ENCODE results near the gene CPNE2.

CPNE2 gene

GRCh38 chr16:57190136-57190535 lies 97.8 kb downstream of the CPNE2 start:
- no peak overlapping the region for H2AFZ ChIP-seq (ENCODE audit: low read depth, low read length)
- no peak overlapping the region for H3K4me2 ChIP-seq (ENCODE audit: insufficient read depth, low read length)
- H3K9ac ChIP-seq (ENCODE audit: low read depth, low read length) = no peak overlapping the region
- no peak overlapping the region for H3K27ac ChIP-seq (ENCODE audit: low read length)
- no peak for ATAC-seq (ENCODE audit: insufficient read depth, low read depth)
- H3K9me3 ChIP-seq (ENCODE audit: insufficient read depth, low read length, severe bottlenecking) = no peaks in the 10 kb centered on the region
- H3K4me1 ChIP-seq (ENCODE audit: insufficient read depth, low read length) = peaks cover 21% of the 10 kb centered on the region
- peaks cover 7% of the 10 kb centered on the region; the same call in 1 of the 2 replicates for H3K36me3 ChIP-seq (ENCODE audit: insufficient read depth, low read length)
- TF ChIP-seq EZH2 (IDR thresholded peaks at IDR 0.05; ENCODE audit: borderline replicate concordance, low read depth, low read length, severe bottlenecking) = no peak
- TF ChIP-seq, protein P1, sequence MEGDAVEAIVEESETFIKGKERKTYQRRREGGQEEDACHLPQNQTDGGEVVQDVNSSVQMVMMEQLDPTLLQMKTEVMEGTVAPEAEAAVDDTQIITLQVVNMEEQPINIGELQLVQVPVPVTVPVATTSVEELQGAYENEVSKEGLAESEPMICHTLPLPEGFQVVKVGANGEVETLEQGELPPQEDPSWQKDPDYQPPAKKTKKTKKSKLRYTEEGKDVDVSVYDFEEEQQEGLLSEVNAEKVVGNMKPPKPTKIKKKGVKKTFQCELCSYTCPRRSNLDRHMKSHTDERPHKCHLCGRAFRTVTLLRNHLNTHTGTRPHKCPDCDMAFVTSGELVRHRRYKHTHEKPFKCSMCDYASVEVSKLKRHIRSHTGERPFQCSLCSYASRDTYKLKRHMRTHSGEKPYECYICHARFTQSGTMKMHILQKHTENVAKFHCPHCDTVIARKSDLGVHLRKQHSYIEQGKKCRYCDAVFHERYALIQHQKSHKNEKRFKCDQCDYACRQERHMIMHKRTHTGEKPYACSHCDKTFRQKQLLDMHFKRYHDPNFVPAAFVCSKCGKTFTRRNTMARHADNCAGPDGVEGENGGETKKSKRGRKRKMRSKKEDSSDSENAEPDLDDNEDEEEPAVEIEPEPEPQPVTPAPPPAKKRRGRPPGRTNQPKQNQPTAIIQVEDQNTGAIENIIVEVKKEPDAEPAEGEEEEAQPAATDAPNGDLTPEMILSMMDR (IDR thresholded peaks at IDR 0.05; ENCODE audit: borderline replicate concordance, extremely low read depth, low read length, poor library complexity, severe bottlenecking) = no peak
- H3K79me2 ChIP-seq (ENCODE audit: insufficient read depth, low read length) = peaks cover 96% of the 10 kb centered on the region
- peaks cover 12% of the 10 kb centered on the region for H4K20me1 ChIP-seq (ENCODE audit: insufficient read depth, low read length)
- H3K4me3 ChIP-seq (ENCODE audit: low read depth in 1 of 2, low read length in 2 of 2) = no peak overlapping the region
- no peaks in the 10 kb centered on the region for H3K27me3 ChIP-seq (ENCODE audit: insufficient read depth, low read length, poor library complexity)
- DNase-seq = no peak

GRCh38 chr16:57191056-57191571 lies 98.7 kb downstream of the CPNE2 start:
- DNase-seq (no peak), ATAC-seq (ENCODE audit: insufficient read depth, low read depth) (no peak)
- no peak overlapping the region for H2AFZ ChIP-seq (ENCODE audit: low read depth, low read length)
- H4K20me1 ChIP-seq (ENCODE audit: insufficient read depth, low read length) = peaks cover 14% of the 10 kb centered on the region; the same call in 1 of the 2 replicates
- H3K4me2 ChIP-seq (ENCODE audit: insufficient read depth, low read length) = no peak overlapping the region
- no peak overlapping the region for H3K4me3 ChIP-seq (ENCODE audit: low read depth in 1 of 2, low read length in 2 of 2)
- H3K27me3 ChIP-seq (ENCODE audit: insufficient read depth, low read length, poor library complexity) = no peaks in the 10 kb centered on the region
- 0 out of 2 replicates have a peak, but pooled peaks cover 5% of the 10 kb centered on the region for H3K36me3 ChIP-seq (ENCODE audit: insufficient read depth, low read length)
- no peak overlapping the region for H3K27ac ChIP-seq (ENCODE audit: low read length)
- H3K79me2 ChIP-seq (ENCODE audit: insufficient read depth, low read length) = peaks cover 98% of the 10 kb centered on the region
- H3K9me3 ChIP-seq (ENCODE audit: insufficient read depth, low read length, severe bottlenecking) = no peaks in the 10 kb centered on the region
- H3K9ac ChIP-seq (ENCODE audit: low read depth, low read length) = no peak overlapping the region
- TF ChIP-seq, protein P1 (IDR thresholded peaks at IDR 0.05; ENCODE audit: borderline replicate concordance, extremely low read depth, low read length, poor library complexity, severe bottlenecking) = no peak
- no peak for TF ChIP-seq EZH2 (IDR thresholded peaks at IDR 0.05; ENCODE audit: borderline replicate concordance, low read depth, low read length, severe bottlenecking)
- H3K4me1 ChIP-seq (ENCODE audit: insufficient read depth, low read length) = peaks cover 20% of the 10 kb centered on the region

GRCh38 chr16:57192146-57192545 lies 99.8 kb downstream of the CPNE2 start:
- no peak overlapping the region for H3K27ac ChIP-seq (ENCODE audit: low read length)
- no peaks in the 10 kb centered on the region for H3K9me3 ChIP-seq (ENCODE audit: insufficient read depth, low read length, severe bottlenecking)
- no peak overlapping the region for H3K9ac ChIP-seq (ENCODE audit: low read depth, low read length)
- no peak overlapping the region for H2AFZ ChIP-seq (ENCODE audit: low read depth, low read length)
- DNase-seq = no peak
- H3K27me3 ChIP-seq (ENCODE audit: insufficient read depth, low read length, poor library complexity) = no peaks in the 10 kb centered on the region
- no peak overlapping the region for H3K4me2 ChIP-seq (ENCODE audit: insufficient read depth, low read length)
- H4K20me1 ChIP-seq (ENCODE audit: insufficient read depth, low read length) = peaks cover 17% of the 10 kb centered on the region; the same call in 1 of the 2 replicates
- 0 out of 2 replicates have a peak, but pooled peaks cover 5% of the 10 kb centered on the region for H3K36me3 ChIP-seq (ENCODE audit: insufficient read depth, low read length)
- ATAC-seq (ENCODE audit: insufficient read depth, low read depth) = no peak
- peaks cover 19% of the 10 kb centered on the region for H3K4me1 ChIP-seq (ENCODE audit: insufficient read depth, low read length)
- TF ChIP-seq, protein P1 (IDR thresholded peaks at IDR 0.05; ENCODE audit: borderline replicate concordance, extremely low read depth, low read length, poor library complexity, severe bottlenecking) = no peak
- no peak for TF ChIP-seq EZH2 (IDR thresholded peaks at IDR 0.05; ENCODE audit: borderline replicate concordance, low read depth, low read length, severe bottlenecking)
- H3K79me2 ChIP-seq (ENCODE audit: insufficient read depth, low read length) = peaks cover 98% of the 10 kb centered on the region
- no peak overlapping the region for H3K4me3 ChIP-seq (ENCODE audit: low read depth in 1 of 2, low read length in 2 of 2)

Data from DND-41 (cell line).